Measurements from ENCODE around the gene RPS17. TPM values are rescaled to one million over a fixed set of nuclear protein-coding genes. Genes with fewer than 3 reads are reported as not detected.
"Not testable (repeated sequence)": the region's sequence is repeated elsewhere in the genome, so short reads cannot be mapped to it uniquely, and the experiment has no call there.

The RPS17 gene
- total RNA-seq, 1 donor from 2014 or later = 1,176 TPM

GRCh38 chr15:82538961-82539690 lies 1.1 kb downstream of the RPS17 start:
- H3K27ac ChIP-seq = peak overlapping the region; percentile 94
- ATAC-seq (no peak), DNase-seq (no peak)
- H3K4me3 ChIP-seq = peak overlapping the region; percentile 84
- peaks cover 44% of the 10 kb centered on the region for H3K36me3 ChIP-seq
- H3K4me1 ChIP-seq = peaks cover 15% of the 10 kb centered on the region
- H3K27me3 ChIP-seq = no peaks in the 10 kb centered on the region
- intact Hi-C loops (cut with DNase I) = no loop called here
- no peaks in the 10 kb centered on the region for H3K9me3 ChIP-seq
- TF ChIP-seq CTCF (IDR thresholded peaks at IDR 0.05) = no peak

GRCh38 chr15:82537351-82537908 lies 2.8 kb downstream of the RPS17 start:
- H3K27ac ChIP-seq = no peak overlapping the region
- ATAC-seq = no peak
- intact Hi-C loops (cut with DNase I) = no loop called here
- H3K27me3 ChIP-seq = no peaks in the 10 kb centered on the region
- TF ChIP-seq CTCF (IDR thresholded peaks at IDR 0.05) = no peak
- H3K4me3 ChIP-seq = no peak overlapping the region
- no peak for DNase-seq
- H3K36me3 ChIP-seq = peaks cover 48% of the 10 kb centered on the region
- no peaks in the 10 kb centered on the region for H3K9me3 ChIP-seq
- peaks cover 15% of the 10 kb centered on the region for H3K4me1 ChIP-seq

GRCh38 chr15:82536409-82537350 lies 3.6 kb downstream of the RPS17 start:
- no peaks in the 10 kb centered on the region for H3K27me3 ChIP-seq
- H3K9me3 ChIP-seq = no peaks in the 10 kb centered on the region
- no peak overlapping the region for H3K4me3 ChIP-seq
- H3K4me1 ChIP-seq = peaks cover 15% of the 10 kb centered on the region
- DNase-seq (no peak), ATAC-seq (no peak)
- TF ChIP-seq CTCF (IDR thresholded peaks at IDR 0.05) = no peak
- intact Hi-C loops (cut with DNase I) = no loop called here
- H3K36me3 ChIP-seq = peaks cover 48% of the 10 kb centered on the region
- no peak overlapping the region for H3K27ac ChIP-seq

GRCh38 chr15:82535566-82536408 lies 4.5 kb downstream of the RPS17 start:
- Histone ChIP-seq H3K27me3 (no peaks in the 10 kb centered on the region), H3K4me3 (no peak overlapping the region), H3K36me3 (peaks cover 48% of the 10 kb centered on the region), H3K9me3 (no peaks in the 10 kb centered on the region), H3K27ac (no peak overlapping the region), H3K4me1 (peaks cover 15% of the 10 kb centered on the region)
- intact Hi-C loops (cut with DNase I) = no loop called here
- no peak for ATAC-seq
- TF ChIP-seq CTCF (IDR thresholded peaks at IDR 0.05) = no peak
- no peak for DNase-seq

- DNase-seq; H3K27me3 ChIP-seq; H3K4me3 ChIP-seq; H3K9me3 ChIP-seq; intact Hi-C loops (cut with DNase I); H3K27ac ChIP-seq; ATAC-seq: not testable (repeated sequence)
- peaks cover 15% of the 10 kb centered on the region for H3K4me1 ChIP-seq
- H3K36me3 ChIP-seq = peaks cover 48% of the 10 kb centered on the region
These were observed 5.1 kb downstream of the RPS17 start for GRCh38 chr15:82535151-82535550.

- peaks cover 15% of the 10 kb centered on the region for H3K4me1 ChIP-seq
- ATAC-seq; intact Hi-C loops (cut with DNase I): not testable (repeated sequence)
These were observed 5.8 kb downstream of the RPS17 start for GRCh38 chr15:82534457-82534861.

More at GRCh38 chr15:82534457-82534861, 5.8 kb downstream of the RPS17 start:
- H3K27ac ChIP-seq, H3K9me3 ChIP-seq, H3K27me3 ChIP-seq, DNase-seq, H3K4me3 ChIP-seq: not testable (repeated sequence)
- H3K36me3 ChIP-seq = peaks cover 48% of the 10 kb centered on the region

Data from upper lobe of right lung (tissue), 1 donor.